22Rv1 (cell line): Measurements from ENCODE around the gene UGT1A9.
"Not testable (repeated sequence)": the region's sequence is repeated elsewhere in the genome, so short reads cannot be mapped to it uniquely, and the experiment has no call there.

Source experiments
- H3K27ac ChIP-seq: fragments of 450-650 bp; 2 replicates; pipeline ENCODE4 v1.5.1; 2017
- ZFX ChIP-seq: fragments of 450-650 bp; IDR thresholded peaks from 2 replicates; pipeline ENCODE4 v1.6.1; 2017; ENCODE audit warnings: antibody characterized with exemption, borderline replicate concordance
- TF ChIP-seq, protein P1 (sequence below): fragments of 450-650 bp; IDR thresholded peaks from 2 replicates; pipeline ENCODE4 v1.5.1; 2017; ENCODE audit warnings: mild to moderate bottlenecking

The UGT1A9 gene

DNA sequence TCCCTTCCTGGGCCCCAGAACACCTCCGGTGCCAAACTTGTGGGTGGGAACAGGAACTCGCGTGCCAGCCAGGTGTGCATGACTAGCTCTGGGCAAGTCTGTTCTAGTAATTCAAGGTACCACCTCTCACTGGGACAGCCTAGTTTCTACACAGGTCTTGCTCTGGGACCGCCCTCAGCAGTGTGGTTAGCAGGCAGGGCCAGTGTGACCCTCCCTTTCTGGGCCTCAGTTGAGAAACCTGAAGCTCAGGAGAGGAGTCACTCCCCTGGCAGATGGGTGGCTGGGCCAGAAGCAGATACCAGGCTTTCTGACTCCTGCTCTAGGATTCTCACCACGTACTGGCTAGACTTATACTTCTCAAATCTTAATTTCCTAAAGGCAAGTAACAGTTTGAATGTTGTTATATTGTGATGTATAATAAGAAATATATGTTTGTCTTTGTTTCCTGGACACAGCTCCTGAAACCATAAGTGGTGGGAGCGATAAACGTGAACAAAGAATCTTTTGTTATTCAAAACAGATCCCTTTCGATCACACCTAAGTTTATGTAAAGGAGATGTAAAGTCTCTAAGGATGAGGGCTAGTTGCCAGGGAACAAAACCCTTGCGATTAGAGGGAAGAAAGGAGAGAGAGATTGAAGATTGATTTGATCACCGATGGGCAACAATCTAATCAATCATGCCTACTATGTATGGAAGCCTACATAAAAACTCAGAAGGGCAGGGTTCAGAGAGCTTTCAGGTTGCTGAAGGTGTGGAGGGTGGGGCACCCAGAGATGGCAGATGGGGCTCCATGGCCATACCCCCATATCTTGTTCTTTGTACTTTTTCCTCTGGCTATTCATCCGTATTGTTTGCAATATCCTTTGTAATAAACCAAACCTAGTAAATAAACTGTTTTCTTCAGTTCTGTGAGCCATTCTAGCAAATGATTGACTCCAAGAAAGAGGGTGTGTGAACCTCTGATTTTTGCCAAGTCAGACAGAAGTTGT is 20.0 kb downstream of the UGT1A9 start:
- H3K27ac ChIP-seq, result no peak overlapping the region
- TF ChIP-seq ZFX, result no peak
- TF ChIP-seq, protein P1, sequence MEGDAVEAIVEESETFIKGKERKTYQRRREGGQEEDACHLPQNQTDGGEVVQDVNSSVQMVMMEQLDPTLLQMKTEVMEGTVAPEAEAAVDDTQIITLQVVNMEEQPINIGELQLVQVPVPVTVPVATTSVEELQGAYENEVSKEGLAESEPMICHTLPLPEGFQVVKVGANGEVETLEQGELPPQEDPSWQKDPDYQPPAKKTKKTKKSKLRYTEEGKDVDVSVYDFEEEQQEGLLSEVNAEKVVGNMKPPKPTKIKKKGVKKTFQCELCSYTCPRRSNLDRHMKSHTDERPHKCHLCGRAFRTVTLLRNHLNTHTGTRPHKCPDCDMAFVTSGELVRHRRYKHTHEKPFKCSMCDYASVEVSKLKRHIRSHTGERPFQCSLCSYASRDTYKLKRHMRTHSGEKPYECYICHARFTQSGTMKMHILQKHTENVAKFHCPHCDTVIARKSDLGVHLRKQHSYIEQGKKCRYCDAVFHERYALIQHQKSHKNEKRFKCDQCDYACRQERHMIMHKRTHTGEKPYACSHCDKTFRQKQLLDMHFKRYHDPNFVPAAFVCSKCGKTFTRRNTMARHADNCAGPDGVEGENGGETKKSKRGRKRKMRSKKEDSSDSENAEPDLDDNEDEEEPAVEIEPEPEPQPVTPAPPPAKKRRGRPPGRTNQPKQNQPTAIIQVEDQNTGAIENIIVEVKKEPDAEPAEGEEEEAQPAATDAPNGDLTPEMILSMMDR, result no peak

DNA sequence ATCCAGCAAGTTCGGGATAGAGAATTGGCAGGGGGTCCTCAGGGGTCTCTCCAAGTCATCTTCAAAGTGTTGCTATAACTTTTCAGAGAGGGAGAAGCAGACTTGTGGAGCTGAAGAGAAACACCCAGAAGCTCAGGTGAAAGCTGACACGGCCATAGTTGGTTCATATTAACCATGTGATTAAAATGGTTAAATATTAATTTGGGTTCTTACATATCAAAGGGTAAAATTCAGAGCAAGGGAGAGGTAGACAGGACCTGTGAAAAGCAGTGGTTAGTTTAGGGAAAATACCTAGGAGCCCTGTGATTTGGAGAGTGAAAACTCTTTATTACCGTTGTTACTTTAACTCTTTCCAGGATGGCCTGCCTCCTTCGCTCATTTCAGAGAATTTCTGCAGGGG is 20.9 kb downstream of the UGT1A9 start, which contains the start of gene UGT1A6:
TSS of gene UGT1A6 (plus strand) at position 243 of the 400 bp plus-strand sequence. CDS start at position 358, 115 bp downstream.
- TF ChIP-seq, protein P1, result no peak
- TF ChIP-seq ZFX, result no peak
- no peak within 1 kb of the TSS for H3K27ac ChIP-seq

DNA sequence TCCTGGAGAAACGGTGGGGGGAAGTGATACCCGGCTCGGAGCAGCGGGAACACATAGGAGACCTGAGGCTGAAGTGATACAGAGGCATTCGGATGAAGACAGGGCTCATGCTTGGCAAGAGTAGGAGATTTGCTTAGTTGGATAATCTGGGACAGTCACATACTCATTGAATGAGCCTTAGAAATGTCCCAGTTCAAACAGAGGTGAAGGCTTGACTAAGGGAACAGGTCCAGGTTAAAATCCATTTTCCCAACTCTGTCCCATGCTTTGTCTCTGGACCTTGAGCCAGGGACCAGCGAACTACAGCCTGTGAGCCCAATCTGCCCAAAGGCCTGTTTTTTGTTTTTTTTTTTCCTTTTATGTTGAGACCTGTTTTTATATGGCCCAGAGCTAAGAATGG is 22.3 kb downstream of the UGT1A9 start:
- TF ChIP-seq, protein P1, result no peak
- TF ChIP-seq ZFX, result no peak
- H3K27ac ChIP-seq, result no peak overlapping the region

DNA sequence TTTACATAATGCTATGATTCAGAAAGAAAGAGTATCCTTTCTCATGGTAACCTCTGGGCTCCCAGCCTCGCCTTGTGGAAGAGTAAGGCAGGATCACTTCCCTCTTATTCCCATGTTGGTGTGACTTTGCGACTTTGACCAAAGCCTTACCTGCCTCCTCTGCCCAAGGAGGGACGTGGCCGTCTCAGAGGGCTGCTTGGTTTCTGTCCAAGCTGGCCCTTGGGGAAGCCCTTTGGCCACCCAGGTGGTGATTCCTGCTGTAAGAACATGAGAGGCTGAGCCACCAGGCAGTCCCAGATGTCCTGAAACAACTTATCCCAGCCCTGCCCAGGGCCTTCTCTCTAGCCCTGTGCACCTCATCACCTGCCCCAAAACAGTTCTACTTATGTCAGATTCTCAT is 27.0 kb downstream of the UGT1A9 start:
- no peak for TF ChIP-seq ZFX
- TF ChIP-seq, protein P1, result no peak
- no peak overlapping the region for H3K27ac ChIP-seq

DNA sequence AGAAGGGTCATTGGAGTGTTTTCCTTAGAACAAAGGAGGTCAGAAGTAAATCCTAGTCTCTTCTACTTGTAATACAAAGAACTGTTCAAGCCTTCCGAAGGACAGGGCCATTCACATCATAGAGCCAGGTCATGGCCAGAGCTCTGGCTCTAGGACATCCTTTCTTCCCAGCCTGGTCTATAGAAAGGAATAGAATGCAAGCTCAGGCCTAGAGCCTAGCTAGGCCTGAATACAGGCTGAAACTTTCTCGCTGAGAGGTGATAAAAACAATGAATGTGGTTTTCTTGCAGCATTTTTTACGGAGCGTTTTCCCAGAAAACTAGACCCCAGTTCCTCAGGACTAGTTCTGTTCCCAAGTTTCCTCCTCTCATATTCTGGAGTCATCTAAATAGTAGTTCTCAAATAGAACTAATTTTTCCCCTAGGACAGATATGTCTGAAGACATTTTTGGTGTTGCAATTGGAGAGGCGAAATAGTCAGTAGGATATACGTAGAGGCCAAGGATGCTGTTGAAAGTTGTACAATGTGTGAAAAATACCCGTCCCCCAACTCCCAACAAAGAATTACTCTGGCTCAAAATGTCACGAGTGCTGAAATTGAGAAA is 27.8 kb downstream of the UGT1A9 start:
- TF ChIP-seq, protein P1, result no peak
- TF ChIP-seq ZFX, result no peak
- H3K27ac ChIP-seq, result peak overlapping the region; percentile 21; the same call in 1 of the 2 replicates

DNA sequence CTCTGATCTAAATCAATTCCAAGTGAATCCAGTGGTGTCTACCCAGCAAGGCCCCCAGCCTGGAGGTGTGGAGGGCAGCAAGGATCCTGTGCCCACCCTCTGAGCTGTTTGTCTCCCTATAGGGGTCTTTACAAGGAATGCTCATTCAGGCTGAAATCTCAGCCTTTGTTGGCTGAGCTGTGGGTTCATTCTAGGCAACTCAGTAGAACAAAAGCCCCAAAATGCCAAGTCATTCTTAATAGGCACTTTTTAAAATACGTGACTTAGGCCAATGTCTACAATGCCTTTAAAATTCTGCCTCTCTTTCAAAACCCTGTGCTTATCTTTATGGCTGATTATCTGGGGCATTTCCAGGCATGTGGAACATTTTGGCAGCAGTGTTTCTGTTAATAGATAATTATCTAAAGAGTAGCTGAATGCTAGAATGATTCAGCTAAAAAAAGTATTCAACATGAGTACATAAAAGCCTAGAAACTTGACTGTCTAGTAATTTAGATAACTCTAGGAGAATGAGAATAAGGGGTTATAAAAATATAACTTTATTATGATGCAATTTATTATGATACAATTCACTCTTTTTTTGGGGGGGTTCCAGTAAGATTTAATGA is 28.4 kb downstream of the UGT1A9 start:
- peak overlapping the region; percentile 21; the same call in 1 of the 2 replicates for H3K27ac ChIP-seq
- TF ChIP-seq ZFX, result no peak
- TF ChIP-seq, protein P1, result no peak

DNA sequence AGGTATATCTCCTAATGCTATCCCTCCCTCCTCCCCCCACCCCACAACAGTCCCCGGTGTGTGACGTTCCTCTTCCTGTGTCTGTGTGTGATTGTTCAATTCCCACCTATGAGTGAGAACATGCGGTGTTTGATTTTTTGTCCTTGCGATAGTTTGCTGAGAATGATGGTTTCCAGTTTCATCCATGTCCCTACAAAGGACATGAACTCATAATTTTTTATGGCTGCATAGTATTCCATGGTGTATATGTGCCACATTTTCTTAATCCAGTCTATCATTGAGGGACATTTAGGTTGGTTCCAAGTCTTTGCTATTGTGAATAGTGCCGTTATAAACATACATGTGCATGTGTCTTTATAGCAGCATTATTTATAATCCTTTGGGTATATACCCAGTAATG is 29.1 kb downstream of the UGT1A9 start:
- H3K27ac ChIP-seq, result not testable (repeated sequence)
